HG03060 (cell line): Measurements from ENCODE around the gene EEF1AKMT4.

Experiments
- ATAC-seq: cut with Tn5 transposase; IDR thresholded peaks from one replicate; pipeline ENCODE4 v1.9.1; 2021; ENCODE audit warnings: low read depth, moderate number of reproducible peaks; ENCODE audit not compliant: unreplicated experiment

The EEF1AKMT4 gene

DNA sequence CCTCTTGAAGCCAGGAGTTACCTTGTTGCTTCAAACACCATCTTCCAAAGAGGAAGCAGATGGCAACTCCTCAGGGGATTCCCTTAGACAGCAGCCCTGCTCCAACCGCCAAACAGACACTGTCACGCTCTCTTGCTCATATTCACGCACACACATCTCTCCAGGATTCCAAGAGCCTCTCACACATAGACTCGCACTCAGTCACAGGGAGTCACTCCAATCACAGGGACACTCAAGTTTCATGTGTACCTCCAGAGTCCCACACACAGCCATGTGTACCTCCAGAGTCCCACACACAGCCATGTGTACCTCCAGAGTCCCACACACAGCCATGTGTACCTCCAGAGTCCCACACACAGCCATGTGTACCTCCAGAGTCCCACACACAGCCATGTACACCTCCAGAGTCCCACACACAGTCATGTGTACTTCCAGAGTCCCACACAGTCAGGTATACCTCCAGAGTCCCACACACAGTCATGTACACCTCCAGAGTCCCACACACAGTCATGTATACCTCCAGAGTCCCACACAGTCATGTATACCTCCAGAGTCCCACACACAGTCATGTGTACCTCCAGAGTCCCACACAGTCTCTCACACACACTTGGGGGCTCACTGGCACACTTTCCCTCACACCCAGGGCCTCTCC, 14.0 kb upstream of the EEF1AKMT4 start:
- ATAC-seq = no peak

DNA sequence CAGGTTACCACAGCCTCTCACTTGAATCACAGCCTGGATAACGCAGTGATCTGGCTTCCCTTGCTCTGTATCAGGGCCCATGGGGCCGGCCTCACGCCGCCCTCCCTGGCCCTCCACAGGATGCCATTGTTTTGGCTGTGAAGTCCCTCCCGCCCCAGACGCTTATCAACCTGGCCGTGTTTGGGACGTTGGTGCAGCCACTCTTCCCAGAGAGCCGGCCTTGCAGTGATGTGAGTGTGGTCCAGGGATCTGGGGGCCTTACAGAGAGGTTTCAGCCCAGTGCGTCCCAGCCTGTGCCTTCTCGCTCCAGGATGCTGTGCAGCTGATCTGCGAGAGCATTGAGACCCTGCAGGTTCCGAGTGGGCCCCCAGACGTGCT, 13.4 kb upstream of the EEF1AKMT4 start:
- no peak for ATAC-seq

DNA sequence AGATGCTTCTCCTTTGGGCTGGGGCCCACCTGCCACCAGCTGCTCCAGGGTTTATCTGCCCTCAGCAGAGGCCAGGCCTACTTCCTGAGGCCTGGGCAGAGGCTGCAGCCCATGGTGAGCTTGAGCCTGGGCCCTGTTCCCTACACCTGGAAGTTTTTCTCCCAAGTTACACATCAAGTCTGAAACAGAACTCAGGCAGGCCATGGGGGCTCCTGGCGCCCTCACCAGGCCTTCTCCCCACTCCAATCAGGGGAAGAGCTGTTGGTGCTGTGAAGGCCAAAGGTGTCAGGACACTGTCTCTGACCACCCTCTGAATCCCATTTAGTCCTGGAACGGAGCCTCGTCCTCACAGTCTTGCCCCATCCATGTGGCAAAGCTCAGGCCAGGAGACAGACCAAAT, 12.8 kb upstream of the EEF1AKMT4 start:
- no peak for ATAC-seq

DNA sequence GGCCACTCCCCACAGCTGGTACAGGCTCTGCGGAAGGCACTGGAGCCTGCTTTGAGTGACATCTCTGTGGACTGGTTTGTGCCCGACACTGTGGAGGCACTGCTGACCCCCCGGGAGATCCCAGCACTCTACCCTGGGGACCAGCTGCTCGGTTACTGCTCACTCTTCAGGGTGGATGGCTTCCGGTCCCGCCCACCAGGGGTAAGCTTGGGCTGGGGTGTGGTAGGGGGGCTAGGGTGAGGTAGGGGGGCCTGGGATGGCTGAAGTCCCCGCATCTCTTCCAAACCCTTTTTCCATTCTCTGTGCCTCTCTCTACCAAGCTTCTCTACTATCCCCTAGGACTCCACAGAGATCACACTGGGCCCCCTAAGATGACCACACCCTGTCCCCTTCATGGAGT, 12.3 kb upstream of the EEF1AKMT4 start:
- ATAC-seq = no peak

DNA sequence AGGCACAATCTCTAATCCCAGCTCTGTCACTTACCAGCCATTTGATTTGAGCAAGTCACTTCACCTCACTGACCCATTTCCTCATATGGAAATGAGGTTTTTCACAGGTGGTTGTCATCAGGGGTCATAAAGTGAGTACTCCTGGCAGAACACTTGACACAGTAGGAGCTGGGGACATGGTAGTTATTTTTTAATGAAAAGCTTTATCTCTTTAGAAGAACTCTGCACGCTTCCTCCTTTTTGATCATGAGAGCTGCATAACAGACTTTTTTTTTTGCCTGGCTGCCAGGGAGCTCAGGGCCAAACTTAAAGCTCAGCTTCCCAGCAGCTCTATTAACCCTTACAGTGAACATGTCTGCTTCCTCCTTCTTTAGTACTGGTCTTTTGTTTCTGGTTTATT, 11.7 kb upstream of the EEF1AKMT4 start:
- no peak for ATAC-seq

DNA sequence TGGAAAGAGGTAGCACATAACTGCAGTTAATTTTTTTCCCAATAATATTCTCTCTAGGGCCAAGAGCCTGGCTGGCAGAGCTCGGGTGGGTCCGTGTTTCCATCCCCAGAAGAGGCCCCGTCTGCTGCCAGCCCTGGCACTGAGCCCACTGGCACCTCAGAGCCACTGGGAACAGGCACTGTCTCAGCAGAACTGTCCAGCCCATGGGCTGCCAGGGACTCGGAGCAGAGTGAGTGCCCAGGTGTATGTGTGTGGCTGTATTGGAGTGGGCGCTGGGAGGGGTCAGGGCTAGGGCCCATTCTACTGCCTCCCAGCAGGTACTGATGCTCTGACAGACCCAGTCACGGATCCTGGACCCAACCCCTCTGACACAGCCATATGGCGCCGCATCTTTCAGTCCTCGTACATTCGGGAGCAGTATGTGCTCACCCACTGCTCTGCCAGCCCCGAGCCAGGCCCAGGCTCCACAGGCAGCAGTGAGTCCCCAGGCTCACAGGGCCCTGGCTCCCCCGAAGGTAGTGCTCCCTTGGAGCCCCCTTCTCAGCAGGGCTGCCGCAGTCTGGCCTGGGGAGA, 11.1 kb upstream of the EEF1AKMT4 start:
- ATAC-seq = no peak

DNA sequence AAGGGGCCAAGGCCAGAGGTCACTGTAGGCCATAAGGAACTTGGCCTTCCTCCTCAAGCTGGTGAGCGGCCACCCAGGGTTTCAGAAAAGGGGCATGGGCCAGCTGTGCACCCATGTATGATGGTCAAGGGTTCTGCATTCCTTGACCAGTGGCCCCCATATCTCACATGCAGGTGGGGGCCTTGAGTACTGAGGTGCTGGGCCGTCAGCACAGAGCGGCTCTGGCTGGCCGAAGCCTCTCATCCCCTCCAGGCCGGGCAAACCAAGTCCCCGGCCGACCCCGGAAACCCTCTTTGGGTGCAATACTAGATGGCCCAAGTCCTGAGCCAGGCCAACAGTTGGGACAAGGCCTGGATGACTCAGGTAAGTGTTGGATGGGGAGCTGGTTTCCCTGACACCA, 10.3 kb upstream of the EEF1AKMT4 start:
- no peak for ATAC-seq

DNA sequence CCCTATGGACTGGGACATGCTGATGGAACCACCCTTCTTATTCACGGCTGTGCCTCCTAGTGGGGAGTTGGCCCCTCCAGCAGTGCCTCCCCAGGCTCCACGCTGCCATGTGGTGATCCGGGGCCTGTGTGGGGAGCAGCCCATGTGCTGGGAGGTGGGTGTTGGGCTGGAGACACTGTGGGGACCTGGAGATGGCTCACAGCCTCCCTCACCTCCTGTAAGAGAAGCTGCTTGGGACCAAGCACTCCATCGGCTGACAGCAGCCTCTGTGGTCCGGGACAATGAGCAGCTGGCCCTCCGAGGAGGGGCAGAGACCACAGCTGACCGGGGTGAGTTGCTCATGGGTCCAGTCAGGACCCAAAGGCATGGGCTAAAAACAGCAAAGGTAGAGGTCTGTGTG, 9.8 kb upstream of the EEF1AKMT4 start:
- no peak for ATAC-seq

DNA sequence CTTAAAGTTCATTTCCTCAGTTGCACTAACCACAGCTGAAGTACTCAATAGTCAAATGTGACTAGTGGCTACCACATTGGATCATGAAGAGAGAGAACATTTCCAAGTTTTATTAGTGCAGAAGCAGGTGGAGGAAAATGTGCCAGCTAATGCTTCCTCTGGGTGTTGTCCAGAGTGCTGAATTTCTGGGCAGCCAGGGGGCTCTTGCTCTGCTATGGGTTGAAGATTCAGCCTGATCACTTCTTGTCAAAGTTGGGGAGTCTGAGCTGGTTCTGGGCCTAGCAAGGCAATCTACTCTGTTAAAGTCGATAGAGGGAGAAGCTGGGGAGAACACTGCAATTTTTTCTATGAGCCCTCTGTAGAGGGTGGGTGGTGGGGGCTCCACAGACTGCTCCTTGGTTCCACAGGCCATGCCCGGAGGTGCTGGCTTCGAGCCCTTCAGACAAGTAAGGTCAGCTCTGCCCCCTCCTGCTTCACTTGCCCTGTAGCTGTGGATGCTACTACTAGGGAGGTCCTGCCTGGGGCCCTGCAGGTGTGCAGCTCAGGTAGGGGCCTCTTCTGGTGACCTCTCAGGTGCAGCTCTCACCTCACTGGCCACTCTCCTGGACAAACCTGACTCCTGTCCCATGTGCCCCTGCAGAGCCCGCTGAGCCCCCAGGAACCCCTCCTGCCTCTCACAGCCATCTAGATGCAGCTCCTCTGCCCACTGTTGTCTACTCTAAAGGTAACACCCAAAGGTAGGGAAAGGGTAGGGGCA, 8.9 kb upstream of the EEF1AKMT4 start:
- ATAC-seq = no peak

DNA sequence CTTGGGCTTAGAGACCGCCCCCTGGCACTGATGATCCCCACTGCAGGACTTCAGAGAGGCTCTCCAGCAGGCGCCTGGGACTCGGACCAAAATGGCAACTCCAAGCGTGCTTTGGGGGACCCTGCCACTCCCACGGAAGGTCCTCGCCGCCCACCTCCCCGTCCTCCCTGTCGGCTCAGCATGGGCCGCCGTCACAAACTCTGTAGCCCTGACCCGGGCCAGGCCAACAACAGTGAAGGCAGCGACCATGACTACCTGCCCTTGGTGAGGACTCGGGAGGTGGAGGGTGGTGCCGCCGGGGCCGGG, 8.4 kb upstream of the EEF1AKMT4 start:
- ATAC-seq = no peak

DNA sequence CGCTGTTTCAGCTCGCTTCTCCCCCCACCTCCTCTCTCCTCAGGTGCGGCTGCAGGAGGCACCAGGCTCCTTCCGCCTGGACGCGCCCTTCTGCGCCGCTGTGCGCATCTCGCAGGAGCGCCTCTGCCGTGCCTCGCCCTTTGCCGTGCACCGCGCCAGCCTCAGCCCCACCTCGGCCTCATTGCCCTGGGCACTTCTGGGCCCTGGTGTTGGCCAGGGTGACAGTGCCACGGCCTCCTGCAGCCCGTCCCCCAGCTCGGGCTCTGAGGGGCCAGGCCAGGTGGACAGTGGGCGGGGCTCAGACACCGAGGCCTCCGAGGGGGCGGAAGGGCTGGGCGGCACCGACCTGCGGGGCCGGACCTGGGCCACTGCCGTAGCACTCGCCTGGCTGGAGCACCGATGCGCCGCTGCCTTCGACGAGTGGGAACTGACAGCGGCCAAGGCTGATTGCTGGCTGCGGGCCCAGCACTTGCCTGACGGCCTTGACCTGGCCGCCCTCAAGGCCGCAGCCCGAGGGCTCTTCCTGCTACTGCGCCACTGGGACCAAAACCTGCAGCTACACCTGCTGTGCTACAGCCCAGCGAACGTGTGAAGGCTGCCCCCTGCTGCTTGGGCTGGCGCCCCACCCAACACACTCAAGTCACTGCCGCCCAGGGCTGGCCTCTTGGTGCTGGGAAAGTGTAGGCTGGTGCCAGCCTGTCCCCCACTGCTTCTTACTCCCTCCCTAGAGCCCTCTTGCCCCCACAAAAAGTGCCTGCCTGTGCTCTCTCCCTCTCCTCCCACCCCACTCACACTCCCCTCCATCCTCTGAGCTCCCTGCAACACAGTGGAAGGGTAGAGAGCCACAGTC, 7.8 kb upstream of the EEF1AKMT4 start:
- no peak for ATAC-seq

DNA sequence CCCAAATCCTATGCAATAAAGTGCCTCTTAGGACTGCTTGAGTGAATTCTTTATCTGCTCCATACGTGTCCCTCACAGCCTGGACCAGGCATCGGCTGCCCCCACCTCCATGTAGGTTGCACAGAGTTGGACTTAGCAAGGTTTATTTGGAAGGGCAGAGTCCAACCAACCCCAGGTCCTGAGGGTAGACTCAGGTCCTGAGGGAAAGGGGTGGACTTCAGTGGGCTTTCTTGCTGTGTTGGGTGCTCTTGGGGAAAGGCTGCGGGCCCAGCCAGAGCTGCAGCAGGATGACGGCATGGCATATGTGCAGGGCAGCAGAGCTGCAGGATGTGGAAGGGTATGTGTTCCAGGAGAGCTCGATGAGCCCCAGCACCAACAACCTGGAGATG, 7.2 kb upstream of the EEF1AKMT4 start:
- ATAC-seq = no peak

DNA sequence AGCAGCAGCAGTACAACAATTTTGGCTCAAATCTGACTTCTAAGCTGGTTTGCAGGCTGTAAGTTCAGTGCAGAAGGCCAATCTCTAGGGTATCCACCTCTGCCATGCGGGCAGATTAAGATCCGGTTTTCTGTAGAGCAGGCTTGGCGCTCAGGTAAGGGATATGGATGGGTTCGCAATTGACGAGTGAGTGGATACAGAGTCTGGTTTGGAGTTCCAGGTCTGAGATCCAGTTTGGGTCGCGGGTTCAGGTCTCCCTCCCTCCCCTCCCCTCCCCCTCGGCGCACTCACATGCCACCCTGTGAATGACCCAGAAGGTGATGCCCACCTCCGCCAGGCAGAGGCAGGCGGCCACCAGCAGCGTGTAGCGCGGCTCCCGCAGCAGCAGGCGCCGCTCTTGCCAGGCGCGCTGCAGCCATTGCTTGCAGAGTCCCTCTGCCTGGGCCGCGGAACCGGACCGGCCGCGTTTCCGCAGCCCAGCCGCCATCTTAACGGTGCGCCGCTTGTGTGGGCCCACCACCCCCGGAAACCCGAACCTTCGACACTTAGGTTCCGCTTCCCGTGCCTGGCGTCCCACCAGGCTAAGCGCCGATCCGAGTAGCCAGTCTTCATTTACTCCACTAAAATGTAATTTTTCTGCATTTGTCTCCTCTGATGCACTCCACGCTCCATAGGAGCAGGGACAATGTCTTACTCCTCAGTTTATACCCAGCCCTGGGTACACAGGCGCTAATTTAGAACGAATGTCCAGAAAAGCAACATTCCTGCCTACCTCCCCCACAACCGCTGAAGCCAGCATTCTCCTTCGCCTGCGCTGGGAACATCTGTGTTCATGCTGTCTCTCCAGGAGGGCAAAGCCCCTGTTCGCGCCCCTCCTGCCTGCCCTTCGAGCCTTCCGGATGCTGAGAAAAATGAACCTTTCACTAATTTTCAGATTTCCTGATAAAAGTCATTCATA, 739 bp upstream of the EEF1AKMT4 start, which contains the start of gene ALG3:
ALG3 (minus strand) TSS at position 509 of the 958 bp plus-strand sequence; CDS start at position 487, 22 bp downstream.
- ATAC-seq = no peak

DNA sequence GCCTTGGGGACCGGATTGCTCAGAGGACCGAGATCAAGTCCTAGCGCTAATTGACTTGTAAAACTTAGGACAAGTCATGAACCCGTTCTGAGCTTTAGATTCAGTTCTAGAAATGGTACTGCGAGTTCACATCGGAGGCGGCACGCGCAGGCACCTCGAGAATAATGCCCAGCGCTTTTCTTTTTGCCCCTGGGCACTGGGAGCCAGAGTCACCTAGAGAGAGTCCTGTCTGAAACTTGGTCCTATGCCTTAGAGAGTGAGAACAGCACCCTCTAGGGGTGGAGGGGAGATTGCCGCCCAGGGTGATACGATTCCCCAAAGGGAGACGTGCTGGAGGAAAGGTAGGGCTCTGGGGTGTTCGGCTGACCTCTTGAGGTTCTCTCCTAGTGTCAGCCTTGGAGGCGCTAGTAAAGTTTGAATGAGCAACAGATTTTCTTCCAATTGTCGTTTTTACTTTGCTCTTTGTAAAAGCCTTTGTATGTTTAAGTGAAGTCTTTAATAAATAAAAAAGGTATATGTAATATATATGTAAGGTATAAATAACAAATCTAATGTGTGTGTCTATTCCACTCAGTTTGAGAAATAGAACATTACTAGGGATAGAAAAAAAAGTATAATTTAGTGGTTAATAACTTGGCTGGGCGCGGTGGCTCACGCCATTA, 826 bp downstream of the EEF1AKMT4 start:
- ATAC-seq = peak; percentile 59

DNA sequence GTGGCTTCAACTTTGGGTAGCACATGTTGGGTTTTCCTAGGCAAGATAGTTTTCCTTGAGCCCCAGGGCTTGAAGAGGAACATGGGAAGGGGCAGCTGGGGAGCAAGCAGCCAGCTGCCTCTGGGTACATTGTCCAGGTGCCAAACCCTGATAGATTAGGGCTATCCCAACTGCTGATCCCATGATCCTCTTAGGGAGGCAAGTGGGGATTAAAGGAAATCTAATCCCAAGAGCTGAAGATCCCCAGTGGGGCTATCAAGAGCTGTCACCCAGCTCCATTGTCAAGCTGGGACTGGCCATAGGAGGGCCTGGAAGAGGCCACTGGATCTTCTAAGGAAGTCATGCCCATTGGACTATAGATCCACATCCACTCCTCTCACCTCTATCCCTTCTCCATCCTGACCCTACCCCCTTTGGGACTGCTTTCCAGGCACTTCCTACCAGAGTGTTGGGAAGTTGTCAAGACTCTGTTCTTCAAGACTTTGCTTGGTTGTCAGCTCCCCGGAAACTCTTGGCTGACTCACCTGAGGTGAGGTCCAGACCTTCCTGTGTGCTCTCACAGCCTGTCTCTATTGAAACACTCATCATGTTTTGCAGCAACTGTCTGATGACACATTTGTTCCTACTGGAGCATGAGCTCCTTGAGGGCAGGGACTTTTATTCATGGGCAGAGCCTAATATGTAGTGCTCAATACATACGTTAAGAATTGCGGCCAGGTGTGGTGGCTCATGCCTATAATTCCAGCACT, 6.0 kb downstream of the EEF1AKMT4 start:
- ATAC-seq = no peak

DNA sequence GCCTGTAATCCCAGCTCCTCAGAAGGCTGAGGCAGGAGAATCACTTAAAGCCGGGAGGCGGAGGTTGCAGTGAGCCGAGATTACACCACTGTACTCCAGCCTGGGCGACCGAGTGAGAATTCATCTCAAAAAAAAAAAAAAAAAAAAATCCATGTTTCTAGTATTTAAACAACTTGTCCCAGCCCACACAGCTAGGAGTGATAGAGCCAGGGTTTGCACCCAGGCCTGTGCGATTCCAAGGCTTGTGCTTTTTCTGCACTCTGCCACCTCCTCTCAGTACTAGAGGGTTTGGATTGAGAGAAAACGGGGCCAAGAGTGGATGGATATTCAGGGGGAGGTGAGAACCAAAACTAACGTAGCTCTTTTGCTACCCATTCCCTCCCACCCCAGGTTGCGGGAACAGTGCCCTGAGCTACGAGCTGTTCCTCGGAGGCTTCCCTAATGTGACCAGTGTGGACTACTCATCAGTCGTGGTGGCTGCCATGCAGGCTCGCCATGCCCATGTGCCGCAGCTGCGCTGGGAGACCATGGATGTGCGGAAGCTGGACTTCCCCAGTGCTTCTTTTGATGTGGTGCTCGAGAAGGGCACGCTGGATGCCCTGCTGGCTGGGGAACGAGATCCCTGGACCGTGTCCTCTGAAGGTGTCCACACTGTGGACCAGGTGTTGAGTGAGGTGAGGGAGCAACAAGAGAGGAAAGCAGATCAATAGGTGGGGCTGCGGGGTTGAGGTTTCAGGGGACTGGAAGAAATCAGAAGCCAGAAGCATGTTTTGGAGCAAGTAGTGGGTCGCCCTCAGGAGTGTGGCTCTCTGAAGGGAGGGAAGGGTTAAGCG, 7.8 kb downstream of the EEF1AKMT4 start:
- no peak for ATAC-seq

DNA sequence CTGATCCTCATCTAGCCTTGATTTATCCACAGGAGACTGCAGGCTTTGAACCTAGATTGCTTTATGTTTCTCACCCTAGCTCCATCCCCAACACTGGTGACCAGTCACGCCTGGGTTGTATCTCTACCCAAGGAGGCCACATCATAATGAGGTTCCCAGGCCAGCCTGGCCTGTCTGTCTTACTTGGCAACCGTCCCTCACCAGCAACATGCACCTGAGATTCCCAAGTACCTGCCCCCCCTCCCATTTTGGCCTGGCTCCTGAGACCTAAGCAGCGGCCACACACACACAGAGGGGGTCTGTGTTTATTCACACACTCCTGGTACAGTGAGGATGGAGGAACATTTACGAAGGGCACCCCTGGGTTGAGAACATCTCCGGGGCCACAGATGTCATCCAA, 9.5 kb downstream of the EEF1AKMT4 start:
- no peak for ATAC-seq

DNA sequence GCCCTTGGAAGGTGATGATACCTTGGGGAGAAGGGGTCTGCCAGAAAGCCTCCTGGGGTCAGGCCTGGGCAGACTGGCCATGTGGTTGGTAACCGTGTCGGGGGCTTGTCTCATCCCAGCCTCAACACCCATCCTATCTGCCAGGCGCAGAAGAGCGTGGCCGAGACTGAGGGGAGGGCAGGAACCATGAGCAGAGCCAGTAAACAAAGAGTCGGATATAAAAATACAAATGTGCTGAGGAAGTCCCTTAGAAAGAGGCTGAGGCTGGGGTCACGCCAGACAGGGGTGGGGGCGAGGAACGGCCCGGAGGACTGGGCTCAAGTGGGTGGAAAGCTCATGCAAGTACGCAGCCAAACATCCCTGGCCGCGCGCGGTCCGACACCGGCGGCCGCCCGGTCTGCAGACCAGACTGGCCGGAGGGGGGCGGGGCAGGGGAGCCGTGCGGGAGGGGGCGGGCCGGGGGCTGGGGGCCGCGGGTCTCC, 10.0 kb downstream of the EEF1AKMT4 start:
- ATAC-seq = no peak
